ENCODE results near the gene APOA4. TPM values are rescaled to one million over a fixed set of nuclear protein-coding genes. Genes with fewer than 3 reads are reported as not detected.
A peak's percentile ranks its signal among the peaks of the same experiment; 100 is the strongest.

APOA4 gene
- total and polyA plus RNA-seq, 2 of the 13 experiments (the other 11 are each of a cell fraction or from before 2014, with no cell fraction given): 3.8 to 7.2 TPM

DNA sequence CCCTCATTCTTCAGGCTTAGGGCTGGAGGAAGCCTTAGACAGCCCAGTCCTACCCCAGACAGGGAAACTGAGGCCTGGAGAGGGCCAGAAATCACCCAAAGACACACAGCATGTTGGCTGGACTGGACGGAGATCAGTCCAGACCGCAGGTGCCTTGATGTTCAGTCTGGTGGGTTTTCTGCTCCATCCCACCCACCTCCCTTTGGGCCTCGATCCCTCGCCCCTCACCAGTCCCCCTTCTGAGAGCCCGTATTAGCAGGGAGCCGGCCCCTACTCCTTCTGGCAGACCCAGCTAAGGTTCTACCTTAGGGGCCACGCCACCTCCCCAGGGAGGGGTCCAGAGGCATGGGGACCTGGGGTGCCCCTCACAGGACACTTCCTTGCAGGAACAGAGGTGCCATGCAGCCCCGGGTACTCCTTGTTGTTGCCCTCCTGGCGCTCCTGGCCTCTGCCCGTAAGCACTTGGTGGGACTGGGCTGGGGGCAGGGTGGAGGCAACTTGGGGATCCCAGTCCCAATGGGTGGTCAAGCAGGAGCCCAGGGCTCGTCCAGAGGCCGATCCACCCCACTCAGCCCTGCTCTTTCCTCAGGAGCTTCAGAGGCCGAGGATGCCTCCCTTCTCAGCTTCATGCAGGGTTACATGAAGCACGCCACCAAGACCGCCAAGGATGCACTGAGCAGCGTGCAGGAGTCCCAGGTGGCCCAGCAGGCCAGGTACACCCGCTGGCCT, 7.2 kb upstream of the APOA4 start (continued):
- TF ChIP-seq, protein P1, sequence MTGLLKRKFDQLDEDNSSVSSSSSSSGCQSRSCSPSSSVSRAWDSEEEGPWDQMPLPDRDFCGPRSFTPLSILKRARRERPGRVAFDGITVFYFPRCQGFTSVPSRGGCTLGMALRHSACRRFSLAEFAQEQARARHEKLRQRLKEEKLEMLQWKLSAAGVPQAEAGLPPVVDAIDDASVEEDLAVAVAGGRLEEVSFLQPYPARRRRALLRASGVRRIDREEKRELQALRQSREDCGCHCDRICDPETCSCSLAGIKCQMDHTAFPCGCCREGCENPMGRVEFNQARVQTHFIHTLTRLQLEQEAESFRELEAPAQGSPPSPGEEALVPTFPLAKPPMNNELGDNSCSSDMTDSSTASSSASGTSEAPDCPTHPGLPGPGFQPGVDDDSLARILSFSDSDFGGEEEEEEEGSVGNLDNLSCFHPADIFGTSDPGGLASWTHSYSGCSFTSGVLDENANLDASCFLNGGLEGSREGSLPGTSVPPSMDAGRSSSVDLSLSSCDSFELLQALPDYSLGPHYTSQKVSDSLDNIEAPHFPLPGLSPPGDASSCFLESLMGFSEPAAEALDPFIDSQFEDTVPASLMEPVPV (CRISPR knock-in tag; IDR thresholded peaks at IDR 0.05): peak; percentile 11; the same call in 1 of the 2 replicates
- TF ChIP-seq ZNF251 (CRISPR knock-in tag; IDR thresholded peaks at IDR 0.05) (no peak), HNRNPLL (IDR thresholded peaks at IDR 0.05; ENCODE audit: low read depth, low read length, poor library complexity, severe bottlenecking) (no peak), HOXA9 (CRISPR knock-in tag; IDR thresholded peaks at IDR 0.05; ENCODE audit: borderline replicate concordance) (no peak), ZNF10 (CRISPR knock-in tag; IDR thresholded peaks at IDR 0.05; ENCODE audit: borderline replicate concordance, low read depth) (no peak), MXD3 (CRISPR knock-in tag; IDR thresholded peaks at IDR 0.05) (no peak), ZNF121 (CRISPR knock-in tag; IDR thresholded peaks at IDR 0.05) (no peak), NR1H2 (CRISPR knock-in tag; IDR thresholded peaks at IDR 0.05; ENCODE audit: borderline replicate concordance, low read depth) (no peak), ZNF574 (CRISPR knock-in tag; IDR thresholded peaks at IDR 0.05) (peak; percentile 18; the same call in 1 of the 2 replicates), ZNF496 (CRISPR knock-in tag; IDR thresholded peaks at IDR 0.05; ENCODE audit: insufficient replicate concordance) (no peak), ZNF768 (CRISPR knock-in tag; IDR thresholded peaks at IDR 0.05) (peak; percentile 79), IRX3 (CRISPR knock-in tag; IDR thresholded peaks at IDR 0.05; ENCODE audit: borderline replicate concordance, low read depth) (peak; percentile 51; the same call in 1 of the 2 replicates), ZNF572 (CRISPR knock-in tag; IDR thresholded peaks at IDR 0.05) (no peak), ZNF292 (CRISPR knock-in tag; IDR thresholded peaks at IDR 0.05; ENCODE audit: borderline replicate concordance, low read depth) (0 out of 2 replicates have a peak, but pooled peaks have one; percentile 47), LCORL (IDR thresholded peaks at IDR 0.05) (no peak), LCORL (CRISPR knock-in tag; IDR thresholded peaks at IDR 0.05) (no peak)
- TF ChIP-seq, protein P2, sequence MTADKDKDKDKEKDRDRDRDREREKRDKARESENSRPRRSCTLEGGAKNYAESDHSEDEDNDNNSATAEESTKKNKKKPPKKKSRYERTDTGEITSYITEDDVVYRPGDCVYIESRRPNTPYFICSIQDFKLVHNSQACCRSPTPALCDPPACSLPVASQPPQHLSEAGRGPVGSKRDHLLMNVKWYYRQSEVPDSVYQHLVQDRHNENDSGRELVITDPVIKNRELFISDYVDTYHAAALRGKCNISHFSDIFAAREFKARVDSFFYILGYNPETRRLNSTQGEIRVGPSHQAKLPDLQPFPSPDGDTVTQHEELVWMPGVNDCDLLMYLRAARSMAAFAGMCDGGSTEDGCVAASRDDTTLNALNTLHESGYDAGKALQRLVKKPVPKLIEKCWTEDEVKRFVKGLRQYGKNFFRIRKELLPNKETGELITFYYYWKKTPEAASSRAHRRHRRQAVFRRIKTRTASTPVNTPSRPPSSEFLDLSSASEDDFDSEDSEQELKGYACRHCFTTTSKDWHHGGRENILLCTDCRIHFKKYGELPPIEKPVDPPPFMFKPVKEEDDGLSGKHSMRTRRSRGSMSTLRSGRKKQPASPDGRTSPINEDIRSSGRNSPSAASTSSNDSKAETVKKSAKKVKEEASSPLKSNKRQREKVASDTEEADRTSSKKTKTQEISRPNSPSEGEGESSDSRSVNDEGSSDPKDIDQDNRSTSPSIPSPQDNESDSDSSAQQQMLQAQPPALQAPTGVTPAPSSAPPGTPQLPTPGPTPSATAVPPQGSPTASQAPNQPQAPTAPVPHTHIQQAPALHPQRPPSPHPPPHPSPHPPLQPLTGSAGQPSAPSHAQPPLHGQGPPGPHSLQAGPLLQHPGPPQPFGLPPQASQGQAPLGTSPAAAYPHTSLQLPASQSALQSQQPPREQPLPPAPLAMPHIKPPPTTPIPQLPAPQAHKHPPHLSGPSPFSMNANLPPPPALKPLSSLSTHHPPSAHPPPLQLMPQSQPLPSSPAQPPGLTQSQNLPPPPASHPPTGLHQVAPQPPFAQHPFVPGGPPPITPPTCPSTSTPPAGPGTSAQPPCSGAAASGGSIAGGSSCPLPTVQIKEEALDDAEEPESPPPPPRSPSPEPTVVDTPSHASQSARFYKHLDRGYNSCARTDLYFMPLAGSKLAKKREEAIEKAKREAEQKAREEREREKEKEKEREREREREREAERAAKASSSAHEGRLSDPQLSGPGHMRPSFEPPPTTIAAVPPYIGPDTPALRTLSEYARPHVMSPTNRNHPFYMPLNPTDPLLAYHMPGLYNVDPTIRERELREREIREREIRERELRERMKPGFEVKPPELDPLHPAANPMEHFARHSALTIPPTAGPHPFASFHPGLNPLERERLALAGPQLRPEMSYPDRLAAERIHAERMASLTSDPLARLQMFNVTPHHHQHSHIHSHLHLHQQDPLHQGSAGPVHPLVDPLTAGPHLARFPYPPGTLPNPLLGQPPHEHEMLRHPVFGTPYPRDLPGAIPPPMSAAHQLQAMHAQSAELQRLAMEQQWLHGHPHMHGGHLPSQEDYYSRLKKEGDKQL (CRISPR knock-in tag; IDR thresholded peaks at IDR 0.05; ENCODE audit: low read depth): no peak

All from HepG2 (cell line).